Measurements from ENCODE around the gene DHRS4L2. TPM values are rescaled to one million over a fixed set of nuclear protein-coding genes. Genes with fewer than 3 reads are reported as not detected.
"Not testable (repeated sequence)": the region's sequence is repeated elsewhere in the genome, so short reads cannot be mapped to it uniquely, and the experiment has no call there.

The DHRS4L2 gene
- total and polyA plus RNA-seq, 4 donors = 16.7 to 56.8 (median 44.0) TPM

GRCh38 chr14:24019944-24020343, 31.2 kb downstream of the DHRS4L2 start:
- H3K9ac ChIP-seq (ENCODE audit: low read depth in 1 of 2, low read length in 2 of 2); H3K9me3 ChIP-seq (ENCODE audit: control insufficient read depth in 4 of 4, low read length in 3 of 4); H3K4me3 ChIP-seq (ENCODE audit: low read depth in 1 of 3, low read length in 3 of 3); H3K4me1 ChIP-seq (ENCODE audit: control insufficient read depth in 4 of 4, insufficient read depth in 4 of 4, low read length in 3 of 4); H3K36me3 ChIP-seq (ENCODE audit: control insufficient read depth in 4 of 4, insufficient read depth in 3 of 4, low read depth in 1 of 4, low read length in 3 of 4); H3K27me3 ChIP-seq (ENCODE audit: control insufficient read depth in 4 of 4, insufficient read depth in 4 of 4, low read length in 3 of 4); DNase-seq (ENCODE audit: low spot score); H3K27ac ChIP-seq (ENCODE audit: low read depth in 1 of 2, low read length in 2 of 2): not testable (repeated sequence)
- WGBS = 13% methylated on average over 2 of the region's 2 CpGs
- TF ChIP-seq, protein P1, sequence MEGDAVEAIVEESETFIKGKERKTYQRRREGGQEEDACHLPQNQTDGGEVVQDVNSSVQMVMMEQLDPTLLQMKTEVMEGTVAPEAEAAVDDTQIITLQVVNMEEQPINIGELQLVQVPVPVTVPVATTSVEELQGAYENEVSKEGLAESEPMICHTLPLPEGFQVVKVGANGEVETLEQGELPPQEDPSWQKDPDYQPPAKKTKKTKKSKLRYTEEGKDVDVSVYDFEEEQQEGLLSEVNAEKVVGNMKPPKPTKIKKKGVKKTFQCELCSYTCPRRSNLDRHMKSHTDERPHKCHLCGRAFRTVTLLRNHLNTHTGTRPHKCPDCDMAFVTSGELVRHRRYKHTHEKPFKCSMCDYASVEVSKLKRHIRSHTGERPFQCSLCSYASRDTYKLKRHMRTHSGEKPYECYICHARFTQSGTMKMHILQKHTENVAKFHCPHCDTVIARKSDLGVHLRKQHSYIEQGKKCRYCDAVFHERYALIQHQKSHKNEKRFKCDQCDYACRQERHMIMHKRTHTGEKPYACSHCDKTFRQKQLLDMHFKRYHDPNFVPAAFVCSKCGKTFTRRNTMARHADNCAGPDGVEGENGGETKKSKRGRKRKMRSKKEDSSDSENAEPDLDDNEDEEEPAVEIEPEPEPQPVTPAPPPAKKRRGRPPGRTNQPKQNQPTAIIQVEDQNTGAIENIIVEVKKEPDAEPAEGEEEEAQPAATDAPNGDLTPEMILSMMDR (IDR thresholded peaks at IDR 0.05; ENCODE audit: low read depth, low read length, missing input control) = peak; percentile 33
- TF ChIP-seq HNF4A (conservative IDR thresholded peaks at IDR 0.05) (peak in 1 of 2 donors; percentile 7), RAD21 (IDR thresholded peaks at IDR 0.05) (peak in 1 of 2 donors; percentile 24)

DNA sequence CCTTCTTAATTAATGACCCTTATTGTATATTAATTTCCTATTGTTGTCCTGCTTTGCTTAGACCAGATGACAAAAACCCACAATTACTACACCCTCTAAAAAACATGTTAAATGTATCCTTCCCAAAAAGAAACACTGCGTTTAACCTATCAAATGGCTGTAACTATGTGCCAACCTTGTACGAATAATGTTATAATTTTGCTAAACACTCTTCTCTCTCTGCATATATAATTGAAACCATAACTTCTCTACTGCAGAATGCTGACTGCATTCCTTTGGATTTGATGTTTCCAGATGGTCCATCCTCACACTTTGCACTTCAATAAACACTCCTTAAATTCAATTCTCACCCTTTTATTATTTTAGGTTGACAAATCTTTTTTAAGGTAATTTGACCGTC, 31.8 kb downstream of the DHRS4L2 start:
- H3K9ac ChIP-seq (ENCODE audit: low read depth in 1 of 2, low read length in 2 of 2); H3K9me3 ChIP-seq (ENCODE audit: control insufficient read depth in 4 of 4, low read length in 3 of 4); H3K36me3 ChIP-seq (ENCODE audit: control insufficient read depth in 4 of 4, insufficient read depth in 3 of 4, low read depth in 1 of 4, low read length in 3 of 4); DNase-seq (ENCODE audit: low spot score); H3K27ac ChIP-seq (ENCODE audit: low read depth in 1 of 2, low read length in 2 of 2); H3K4me3 ChIP-seq (ENCODE audit: low read depth in 1 of 3, low read length in 3 of 3); H3K4me1 ChIP-seq (ENCODE audit: control insufficient read depth in 4 of 4, insufficient read depth in 4 of 4, low read length in 3 of 4); H3K27me3 ChIP-seq (ENCODE audit: control insufficient read depth in 4 of 4, insufficient read depth in 4 of 4, low read length in 3 of 4): not testable (repeated sequence)
- 96% methylated on average over 3 of the region's 3 CpGs for WGBS

- not testable (repeated sequence) for H3K4me1 ChIP-seq (ENCODE audit: control insufficient read depth in 4 of 4, insufficient read depth in 4 of 4, low read length in 3 of 4)
Measured at GRCh38 chr14:24024939-24025418, 36.2 kb downstream of the DHRS4L2 start.

GRCh38 chr14:24029687-24030086, 41.0 kb downstream of the DHRS4L2 start:
- 98% methylated on average over 2 of the region's 3 CpGs for WGBS
- not testable (repeated sequence) for H3K9me3 ChIP-seq (ENCODE audit: control insufficient read depth in 4 of 4, low read length in 3 of 4); H3K4me3 ChIP-seq (ENCODE audit: low read depth in 1 of 3, low read length in 3 of 3); H3K27me3 ChIP-seq (ENCODE audit: control insufficient read depth in 4 of 4, insufficient read depth in 4 of 4, low read length in 3 of 4); H3K36me3 ChIP-seq (ENCODE audit: control insufficient read depth in 4 of 4, insufficient read depth in 3 of 4, low read depth in 1 of 4, low read length in 3 of 4); H3K9ac ChIP-seq (ENCODE audit: low read depth in 1 of 2, low read length in 2 of 2); H3K27ac ChIP-seq (ENCODE audit: low read depth in 1 of 2, low read length in 2 of 2); DNase-seq (ENCODE audit: low spot score)
- H3K4me1 ChIP-seq (ENCODE audit: control insufficient read depth in 4 of 4, insufficient read depth in 4 of 4, low read length in 3 of 4) = peaks cover 4 to 13% (median 6%) of the 10 kb centered on the region in 4 donors

More at GRCh38 chr14:24024939-24025418, 36.2 kb downstream of the DHRS4L2 start:
- not testable (repeated sequence) for H3K27me3 ChIP-seq (ENCODE audit: control insufficient read depth in 4 of 4, insufficient read depth in 4 of 4, low read length in 3 of 4); H3K4me3 ChIP-seq (ENCODE audit: low read depth in 1 of 3, low read length in 3 of 3); H3K36me3 ChIP-seq (ENCODE audit: control insufficient read depth in 4 of 4, insufficient read depth in 3 of 4, low read depth in 1 of 4, low read length in 3 of 4); H3K27ac ChIP-seq (ENCODE audit: low read depth in 1 of 2, low read length in 2 of 2); H3K9ac ChIP-seq (ENCODE audit: low read depth in 1 of 2, low read length in 2 of 2); DNase-seq (ENCODE audit: low spot score); H3K9me3 ChIP-seq (ENCODE audit: control insufficient read depth in 4 of 4, low read length in 3 of 4)
- WGBS = 92% methylated on average over 3 of the region's 3 CpGs
- peak; percentile 27 to 35 for TF ChIP-seq HNF4A (conservative IDR thresholded peaks at IDR 0.05)

- H3K36me3 ChIP-seq (ENCODE audit: control insufficient read depth in 4 of 4, insufficient read depth in 3 of 4, low read depth in 1 of 4, low read length in 3 of 4); H3K27me3 ChIP-seq (ENCODE audit: control insufficient read depth in 4 of 4, insufficient read depth in 4 of 4, low read length in 3 of 4); H3K4me3 ChIP-seq (ENCODE audit: low read depth in 1 of 3, low read length in 3 of 3); H3K27ac ChIP-seq (ENCODE audit: low read depth in 1 of 2, low read length in 2 of 2); H3K9ac ChIP-seq (ENCODE audit: low read depth in 1 of 2, low read length in 2 of 2); DNase-seq (ENCODE audit: low spot score); H3K9me3 ChIP-seq (ENCODE audit: control insufficient read depth in 4 of 4, low read length in 3 of 4): not testable (repeated sequence)
- H3K4me1 ChIP-seq (ENCODE audit: control insufficient read depth in 4 of 4, insufficient read depth in 4 of 4, low read length in 3 of 4) = peaks cover 4 to 10% (median 7%) of the 10 kb centered on the region in 4 donors
- WGBS = 96% methylated on average over 2 of the region's 2 CpGs
Measured at GRCh38 chr14:24031331-24031730, 42.6 kb downstream of the DHRS4L2 start.
